HuH-7 (cell line): ENCODE measurements around the gene OSM.

Experiments
- DNase-seq: peaks from one replicate; pipeline ENCODE4 v3.0.0; 2011; ENCODE audit warnings: low spot score

OSM gene

DNA sequence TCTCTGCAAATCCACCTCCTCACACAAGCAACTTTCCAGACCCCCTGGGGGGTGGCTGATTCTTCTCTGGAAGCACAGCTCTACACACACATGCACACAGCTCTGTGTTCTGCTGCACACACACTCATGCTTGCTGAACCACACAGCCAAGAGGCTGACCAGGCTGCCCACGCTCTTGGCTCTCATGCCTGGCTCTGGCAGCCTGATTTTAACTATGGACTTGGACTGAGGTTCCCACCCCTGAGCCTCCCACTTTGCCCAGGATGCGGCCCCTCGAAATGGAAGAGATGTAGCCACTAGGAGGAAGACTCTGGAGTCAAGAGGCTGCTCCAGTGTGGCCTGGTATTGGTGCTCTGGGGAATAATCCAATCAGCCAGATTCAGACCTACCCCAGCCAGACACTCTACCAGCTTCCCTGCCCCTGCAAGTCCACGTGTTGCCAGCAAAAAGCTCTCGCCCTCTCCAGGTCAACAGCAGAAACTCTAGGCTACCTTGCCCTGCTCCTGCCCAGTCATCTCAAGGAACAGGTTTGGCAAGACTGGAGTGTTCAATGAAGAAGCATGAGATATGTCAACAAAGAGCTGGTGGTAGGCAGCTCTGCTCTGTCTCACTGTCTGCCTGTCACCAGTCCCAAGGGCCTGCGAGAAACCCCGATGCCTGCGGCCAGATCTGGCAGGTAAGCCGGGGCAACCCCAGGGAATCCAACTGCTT lies 31.5 kb upstream of the OSM start:
- no peak for DNase-seq

DNA sequence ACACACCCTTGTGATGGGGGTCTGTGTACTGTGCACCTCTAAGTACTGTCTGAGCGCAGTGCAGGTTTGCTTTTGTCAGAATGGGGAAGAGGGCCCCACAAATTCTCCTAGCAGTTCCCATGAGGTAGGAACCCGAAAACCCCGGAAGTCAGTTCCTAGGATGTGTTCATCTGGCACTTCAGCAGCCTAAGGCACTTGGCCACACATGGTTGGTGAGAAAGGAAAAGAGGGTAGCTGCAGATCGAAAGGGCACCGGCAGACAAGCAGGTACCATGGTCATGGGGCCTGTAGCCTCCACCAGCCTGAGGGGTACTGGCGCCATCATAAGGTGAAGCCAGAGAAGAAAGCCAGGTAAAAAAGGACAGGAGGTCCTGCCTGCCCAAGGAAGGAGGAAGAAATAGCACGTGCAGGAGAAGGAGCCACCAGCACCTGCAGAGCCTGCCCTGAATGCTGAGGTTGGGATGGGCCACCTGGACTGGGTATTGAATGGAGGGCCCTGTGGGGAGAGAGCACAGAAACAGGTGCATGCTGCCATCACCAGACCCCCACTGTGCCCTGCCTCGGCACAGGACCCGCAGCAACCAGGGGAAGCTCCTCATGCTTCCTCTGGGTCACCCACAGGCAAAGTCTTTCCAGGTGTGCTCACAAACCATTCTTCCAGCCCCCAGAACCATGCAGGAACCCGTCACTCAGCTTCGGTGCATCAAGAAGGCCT lies 30.8 kb upstream of the OSM start:
- no peak for DNase-seq

DNA sequence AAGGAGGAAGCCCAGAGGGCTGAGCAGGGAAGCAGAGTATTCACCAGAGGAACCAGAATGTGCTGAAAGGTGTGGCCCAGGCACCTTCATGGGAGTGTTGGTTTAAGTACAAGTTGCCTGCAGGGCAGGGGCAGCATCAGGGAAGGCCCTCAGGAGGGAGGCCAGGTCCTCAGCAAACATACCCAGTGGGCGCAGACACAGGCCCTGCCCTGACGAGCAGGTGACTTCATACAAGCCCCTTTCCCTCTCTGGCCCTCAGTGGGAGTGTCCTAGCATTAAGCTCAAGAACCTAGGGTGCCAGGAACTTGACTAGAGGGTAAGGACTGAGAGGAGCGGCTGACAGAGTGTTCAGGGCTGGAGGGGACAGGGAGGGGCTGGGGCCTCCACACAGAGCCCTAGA lies 30.2 kb upstream of the OSM start:
- no peak for DNase-seq

DNA sequence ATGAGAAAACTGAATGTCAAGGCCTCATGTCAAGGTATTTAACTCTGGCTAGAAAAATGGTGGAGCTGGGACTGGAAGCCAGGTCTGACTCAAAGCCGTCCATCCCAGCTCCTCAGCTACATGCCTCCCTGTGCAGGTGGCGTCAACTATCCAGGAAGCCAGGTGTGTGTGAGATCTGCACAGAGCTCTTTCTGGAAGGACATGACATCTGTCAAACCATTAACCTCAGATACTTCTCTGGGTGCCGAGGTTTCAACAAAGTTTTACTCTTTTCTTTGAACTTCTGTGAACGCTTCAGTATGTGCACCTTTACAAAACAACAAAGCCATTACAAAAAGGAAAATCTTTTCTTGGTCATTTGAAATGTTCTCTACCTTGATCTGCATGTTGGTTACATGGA lies 29.7 kb upstream of the OSM start:
- no peak for DNase-seq

DNA sequence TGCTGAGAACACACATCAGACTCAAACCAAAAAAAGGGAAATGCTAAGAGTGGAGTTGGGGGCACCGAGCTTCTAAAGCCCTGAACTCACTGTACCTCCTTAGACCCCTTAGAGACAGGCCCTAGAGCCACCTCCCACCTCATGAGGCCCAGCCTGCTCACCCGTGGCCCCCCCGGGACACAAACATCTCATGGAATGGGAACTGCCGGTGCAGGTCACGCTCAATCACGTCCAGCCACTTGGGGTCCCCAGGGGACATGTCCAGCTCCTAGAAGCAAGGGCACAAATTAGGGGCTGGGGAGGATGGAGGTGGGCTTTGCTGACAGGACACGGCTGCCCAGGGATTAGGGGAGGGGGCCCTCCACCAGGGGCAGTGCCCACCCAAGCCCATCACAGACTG lies 28.9 kb upstream of the OSM start:
- DNase-seq = no peak

DNA sequence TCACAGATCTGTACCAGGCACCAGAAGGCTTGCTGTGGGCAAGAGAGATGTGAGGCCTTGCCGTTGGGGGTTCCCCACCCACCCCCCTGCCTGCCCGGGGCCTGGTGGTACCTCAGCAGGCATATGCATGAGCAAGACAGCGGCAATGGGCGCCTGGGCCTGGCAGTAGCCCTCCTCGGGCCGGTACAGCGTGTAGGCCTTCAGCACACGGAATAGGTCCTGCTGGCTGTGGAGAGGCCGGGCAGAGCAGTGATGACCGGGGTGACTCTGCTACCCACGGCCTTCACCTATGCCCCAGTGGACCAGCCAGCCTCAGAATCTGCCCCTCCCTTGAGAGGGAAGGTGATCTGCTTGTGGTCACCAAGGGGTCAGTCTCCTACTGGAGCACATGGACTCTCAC lies 28.2 kb upstream of the OSM start:
- no peak for DNase-seq

DNA sequence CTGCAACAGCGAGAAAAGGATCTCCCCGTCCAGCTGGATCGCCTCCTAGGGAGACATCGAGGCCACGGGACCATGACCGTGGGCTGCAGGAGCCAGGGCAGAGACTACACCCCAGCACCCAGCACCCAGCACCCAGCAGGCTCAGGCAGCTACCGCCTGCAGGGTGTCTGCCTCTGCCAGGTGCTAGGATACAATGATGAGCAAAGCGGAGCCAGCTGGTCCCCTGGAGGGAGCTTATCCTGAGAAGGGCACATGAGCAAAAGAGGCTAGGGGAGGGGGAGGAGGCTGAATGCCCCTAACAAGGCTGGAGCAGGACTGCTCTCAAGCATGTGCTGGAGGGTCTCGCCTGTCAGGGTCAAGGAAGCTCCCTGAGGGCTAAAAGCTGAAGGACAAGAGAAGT lies 27.4 kb upstream of the OSM start:
- no peak for DNase-seq

DNA sequence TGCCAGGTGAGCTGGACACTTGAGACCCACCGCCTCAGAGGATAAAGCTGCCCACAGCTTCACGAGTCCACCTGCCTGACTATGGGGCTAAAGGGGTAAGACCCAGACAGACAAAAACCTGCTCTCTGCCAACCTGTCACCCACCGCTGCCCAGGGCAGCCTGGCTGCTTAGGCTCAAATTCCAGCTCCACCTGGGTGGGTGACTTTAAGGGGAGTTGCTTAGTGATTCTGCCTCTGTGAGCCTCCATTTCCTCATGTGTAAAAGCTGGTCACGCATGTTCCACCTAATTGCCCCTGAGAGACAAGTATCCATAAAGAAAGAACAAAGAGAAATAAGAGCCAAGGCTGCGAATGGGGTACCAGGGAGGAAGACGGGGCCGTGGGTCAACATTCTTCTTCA lies 26.4 kb upstream of the OSM start:
- no peak for DNase-seq

DNA sequence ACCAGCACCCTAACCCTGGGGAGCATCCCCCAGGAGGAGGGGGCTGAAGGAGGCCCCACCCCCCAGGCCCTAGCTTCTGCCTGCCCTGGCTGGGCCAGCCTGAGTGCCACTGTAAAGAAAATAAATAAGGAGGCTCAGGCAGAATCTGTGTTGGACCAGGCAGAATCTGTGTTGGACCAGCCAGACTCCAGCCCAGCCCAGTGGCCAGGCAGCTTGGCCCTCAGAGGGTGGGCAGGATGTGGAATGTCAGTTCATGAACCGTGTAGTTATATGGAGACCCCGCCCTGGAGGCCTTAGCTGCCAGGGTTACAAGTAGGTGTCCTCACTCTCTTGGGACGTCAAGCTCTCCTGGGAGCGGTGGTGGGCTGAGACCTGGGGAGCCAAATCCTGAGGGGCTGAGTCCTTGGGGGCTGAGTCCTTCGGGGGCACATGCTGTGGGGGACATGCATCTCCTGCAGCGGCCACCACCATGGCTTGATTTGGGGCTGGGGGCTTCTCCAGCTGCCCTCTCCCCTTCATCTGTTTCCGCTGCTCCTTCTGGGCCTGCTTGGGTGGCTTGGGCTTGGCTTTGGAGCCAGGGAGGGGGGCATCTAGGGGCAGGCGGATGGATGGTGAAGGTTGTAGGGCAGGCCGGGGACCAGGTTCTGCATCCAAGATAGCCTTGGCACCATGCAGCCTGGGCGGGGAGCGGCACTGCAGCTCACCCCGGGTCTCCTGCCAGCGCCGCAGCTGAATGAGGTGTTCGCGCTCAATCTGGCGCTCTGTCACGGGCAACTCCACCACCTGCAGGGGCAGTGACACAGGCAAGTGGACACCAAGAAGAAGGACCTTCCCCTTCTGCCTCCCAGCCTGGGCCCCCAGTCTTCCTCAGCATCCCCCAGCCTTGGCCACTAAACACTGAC lies 25.7 kb upstream of the OSM start:
- no peak for DNase-seq

DNA sequence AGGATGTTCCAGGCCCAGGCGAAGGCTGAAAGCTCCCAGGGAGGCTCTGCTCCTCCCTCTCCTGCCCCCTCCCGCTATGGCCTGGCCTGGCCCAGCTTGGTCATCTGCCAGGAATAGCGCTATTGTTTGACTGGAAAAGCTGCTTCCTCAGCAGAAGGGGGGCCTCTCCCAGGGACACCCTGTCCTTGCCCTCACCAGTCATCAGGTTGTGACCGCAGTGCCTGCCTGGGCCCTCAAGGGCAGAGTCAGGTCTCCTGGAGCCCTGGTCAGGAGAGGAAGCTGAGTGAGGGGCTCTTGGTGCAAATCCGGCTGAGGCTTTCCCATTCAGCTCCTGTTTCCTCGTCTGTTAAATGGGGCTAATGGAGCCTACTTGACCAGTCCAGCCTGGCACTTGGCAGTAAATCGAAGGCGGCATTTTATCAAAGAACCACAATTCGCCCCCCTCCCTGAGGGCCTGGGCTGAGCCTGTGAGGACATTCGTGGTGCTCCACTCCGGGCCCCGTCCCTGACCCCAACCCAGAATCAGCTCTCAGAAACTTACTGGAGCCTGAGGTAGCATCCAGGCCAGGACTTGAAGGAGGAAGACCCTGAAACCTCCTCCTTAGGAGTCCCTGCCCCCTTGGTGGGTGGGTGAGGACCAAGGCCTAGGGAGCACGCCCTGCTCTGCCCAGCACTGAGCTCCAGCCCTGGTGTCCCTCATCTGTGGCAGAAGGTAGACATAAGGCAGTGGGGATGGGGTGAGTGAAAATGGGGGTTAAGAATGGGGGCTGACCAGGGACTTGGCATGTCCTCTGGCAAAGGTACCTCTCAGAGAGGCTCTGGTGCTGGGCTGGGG lies 24.6 kb upstream of the OSM start:
- no peak for DNase-seq

DNA sequence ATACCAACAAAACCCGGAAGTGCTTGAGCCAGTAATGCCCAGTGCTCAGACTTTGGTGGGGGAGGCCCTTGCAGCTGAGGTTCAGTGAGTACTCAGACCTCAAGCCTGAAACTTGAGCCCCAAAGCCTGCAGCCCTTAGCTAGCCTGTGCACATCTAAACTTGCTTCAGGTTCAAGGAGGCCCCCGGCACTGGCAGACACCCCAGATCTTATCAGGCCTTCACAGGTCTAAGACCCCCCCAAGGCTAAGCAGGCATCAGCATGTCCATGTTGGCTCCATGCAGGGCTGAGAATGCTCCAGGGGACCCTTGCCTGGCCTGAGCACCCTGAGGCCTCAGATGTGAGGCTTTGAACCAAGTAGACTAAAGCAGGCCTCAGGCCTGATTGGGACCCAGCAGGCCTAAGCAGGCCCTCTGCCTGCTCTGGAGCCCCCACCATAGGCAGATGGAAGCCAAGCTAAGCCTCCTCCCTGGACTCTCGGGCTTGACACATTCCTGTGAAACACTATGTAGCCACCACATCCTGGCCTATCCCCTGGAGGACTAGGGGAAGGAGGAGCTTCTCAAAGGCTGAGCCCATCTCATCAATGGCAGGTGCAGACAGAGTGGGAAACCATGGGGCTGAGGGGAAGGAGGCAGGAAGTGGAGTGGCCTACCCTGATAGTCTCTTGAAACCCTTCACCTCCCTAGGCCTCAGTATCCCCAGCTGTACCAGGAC lies 23.8 kb upstream of the OSM start:
- DNase-seq = no peak

DNA sequence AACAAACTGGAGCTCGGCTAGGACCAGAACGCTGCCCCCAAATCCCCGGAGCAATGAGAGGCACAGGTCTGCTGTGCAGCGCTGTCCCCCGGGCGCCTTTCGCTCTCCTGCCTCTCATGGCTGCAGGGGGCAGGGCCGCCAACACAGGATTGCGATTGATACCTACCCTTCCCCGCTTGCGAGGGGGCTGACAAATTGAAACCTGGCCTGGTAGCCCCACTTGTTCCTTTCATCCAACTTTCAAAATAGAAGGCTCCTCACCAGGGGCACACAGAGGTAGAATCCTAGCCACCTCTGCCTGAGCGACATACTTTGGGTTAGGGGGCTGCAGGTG lies 23.3 kb upstream of the OSM start:
- no peak for DNase-seq

DNA sequence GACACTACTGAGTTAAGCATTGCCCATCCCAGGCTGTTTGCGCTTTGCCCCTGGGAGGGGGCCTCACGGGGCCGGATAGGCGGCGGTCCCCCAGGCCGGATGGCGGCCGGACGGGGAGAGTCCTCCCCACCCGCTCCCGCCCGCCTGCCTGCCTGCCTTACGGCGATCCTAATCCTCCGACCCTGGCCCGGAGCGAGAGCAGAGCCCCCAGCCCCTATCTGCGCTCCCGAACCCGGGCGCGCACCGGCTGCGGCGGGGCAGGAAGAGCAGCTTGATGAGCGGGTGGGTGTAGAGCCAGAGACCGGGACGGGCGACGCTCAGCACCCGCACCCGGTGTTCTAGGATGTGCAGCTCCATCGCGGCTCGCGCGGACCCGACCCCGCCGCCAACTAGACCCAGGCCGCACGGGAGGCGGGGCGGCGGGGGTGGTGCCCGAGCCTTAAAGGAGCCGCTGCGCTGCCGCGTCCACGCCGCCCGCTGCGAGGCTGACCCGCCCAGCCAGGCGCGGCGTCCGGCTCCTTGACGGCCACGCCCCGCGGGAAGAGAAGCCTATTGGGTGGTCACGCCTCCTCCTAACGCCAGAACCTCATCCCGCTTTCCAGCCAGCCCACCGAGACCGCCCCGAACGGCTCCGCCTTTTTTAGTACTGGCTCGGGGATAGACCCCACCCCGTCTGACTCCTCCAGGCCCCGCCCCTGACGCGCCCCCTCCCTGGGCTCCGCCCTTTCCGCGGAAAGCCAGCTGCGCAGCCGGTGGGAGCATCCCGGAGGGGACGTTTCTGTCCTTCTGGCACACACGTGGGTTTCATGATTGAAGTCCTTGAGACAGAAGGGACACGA lies 22.7 kb upstream of the OSM start, which contains the start of gene CASTOR1:
TSS of gene CASTOR1 (minus strand) at position 365 of the 839 bp plus-strand sequence. CDS start at position 357, 8 bp downstream.
- DNase-seq = peak; percentile 99

DNA sequence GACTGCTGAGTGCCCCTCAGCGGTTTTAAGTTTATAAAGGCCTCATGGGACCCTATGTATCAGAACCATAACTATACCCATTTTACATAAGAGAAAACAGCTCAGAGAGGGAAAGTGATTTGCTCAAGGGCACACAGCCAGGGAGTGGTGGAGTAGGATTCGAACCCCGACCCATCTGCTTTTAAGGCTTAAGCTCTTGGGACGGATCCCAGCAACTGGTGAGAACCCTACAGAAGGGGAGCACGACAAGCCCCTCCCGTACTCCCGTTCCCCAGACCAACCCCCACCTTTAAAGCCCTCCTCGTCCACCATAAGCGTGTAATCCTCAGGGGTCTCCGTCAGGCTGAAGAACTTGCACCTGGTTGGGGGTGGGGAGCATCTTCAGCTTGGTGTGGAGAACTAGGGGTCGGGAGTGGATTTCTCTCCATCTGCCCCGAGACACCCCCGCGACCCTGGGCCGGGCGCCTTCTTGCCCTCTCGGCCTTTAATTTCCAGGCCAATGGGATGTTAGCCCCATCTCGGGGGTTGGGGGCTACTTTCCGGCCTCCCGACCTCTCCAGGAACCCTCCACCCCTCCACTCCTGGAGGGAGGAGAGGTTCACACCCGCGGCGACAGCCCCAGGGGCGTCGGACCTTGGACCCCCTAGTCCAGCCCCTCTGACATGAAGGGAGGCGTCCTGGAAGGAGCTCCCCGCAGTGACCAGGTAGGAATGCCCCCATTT lies 21.9 kb upstream of the OSM start:
- no peak for DNase-seq

DNA sequence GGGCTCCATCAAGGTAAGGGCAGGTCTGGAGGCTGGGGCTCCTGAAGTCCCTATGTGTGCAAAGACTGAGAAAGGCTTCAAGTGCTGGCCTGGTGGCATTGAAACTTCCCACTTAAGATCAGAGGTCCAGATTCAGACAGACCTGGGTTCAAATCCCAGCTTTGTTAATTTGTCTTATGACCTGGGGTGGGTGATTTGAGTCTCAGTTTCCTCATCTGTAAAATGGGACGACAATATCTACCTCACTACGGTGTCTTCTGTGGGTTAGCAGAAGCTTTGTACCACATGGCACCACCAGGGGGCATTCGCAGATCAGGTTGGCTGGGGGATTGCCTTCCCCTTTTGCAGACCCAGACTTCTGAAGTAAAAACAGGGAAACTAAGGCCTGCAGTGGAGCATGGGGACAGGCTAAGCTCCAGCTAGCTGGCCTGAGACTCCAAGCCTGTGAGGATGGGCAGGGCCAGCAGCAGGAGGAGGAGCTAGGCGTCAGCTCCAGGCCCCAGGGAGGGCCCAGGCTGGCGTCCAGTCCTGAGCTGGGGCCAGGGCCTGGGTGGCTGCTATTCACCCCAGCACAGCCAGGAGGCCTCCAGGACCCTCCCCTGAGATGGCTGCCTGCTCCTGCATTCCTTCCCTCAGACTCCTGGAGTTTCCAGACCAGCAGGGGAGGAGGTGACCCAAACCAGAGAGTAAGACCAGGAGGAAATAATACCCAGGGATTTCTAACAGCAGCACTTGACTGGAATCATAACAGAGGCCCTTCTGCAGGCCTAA lies 21.2 kb upstream of the OSM start:
- peak; percentile 96 for DNase-seq

DNA sequence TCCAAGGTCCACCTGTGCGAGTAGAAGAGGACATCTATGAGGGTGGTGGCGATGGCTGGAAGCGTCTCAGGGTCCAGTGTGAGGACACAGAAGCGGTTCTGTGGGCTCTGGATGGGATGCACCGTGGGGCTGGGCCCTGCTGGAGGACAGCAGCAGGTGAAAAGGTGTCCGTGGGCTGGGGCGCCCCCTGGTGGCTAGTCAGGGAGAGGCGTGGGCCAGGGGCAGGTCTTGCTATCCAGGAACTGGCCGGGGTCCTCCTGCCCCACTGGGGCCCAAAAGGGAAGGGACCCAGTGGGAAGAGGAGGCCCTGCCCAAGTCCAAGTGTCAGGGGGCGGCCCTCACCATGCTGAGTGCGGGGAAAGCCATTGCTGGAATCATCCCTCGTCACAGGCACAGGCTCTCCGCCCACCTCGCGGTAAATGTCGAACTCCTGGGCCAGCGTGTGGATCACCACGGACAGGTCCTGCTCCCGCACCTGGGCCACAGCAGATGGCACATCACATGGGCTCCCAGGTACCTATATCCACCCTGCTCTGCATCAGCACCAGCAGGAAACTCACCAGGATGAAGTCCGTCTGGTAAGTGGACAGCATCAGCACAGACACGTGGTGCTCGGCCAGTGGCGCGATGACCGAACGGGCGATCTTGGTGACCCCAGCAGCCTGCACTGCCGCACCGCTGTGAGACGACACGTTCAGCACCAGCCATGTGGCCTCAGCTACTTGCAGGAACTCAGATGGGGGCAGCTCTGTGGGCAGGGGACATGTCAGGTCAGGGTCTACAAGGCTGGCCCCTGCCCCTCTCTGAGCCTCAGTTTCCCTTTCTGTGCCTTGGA lies 20.4 kb upstream of the OSM start:
- peak; percentile 90 for DNase-seq

DNA sequence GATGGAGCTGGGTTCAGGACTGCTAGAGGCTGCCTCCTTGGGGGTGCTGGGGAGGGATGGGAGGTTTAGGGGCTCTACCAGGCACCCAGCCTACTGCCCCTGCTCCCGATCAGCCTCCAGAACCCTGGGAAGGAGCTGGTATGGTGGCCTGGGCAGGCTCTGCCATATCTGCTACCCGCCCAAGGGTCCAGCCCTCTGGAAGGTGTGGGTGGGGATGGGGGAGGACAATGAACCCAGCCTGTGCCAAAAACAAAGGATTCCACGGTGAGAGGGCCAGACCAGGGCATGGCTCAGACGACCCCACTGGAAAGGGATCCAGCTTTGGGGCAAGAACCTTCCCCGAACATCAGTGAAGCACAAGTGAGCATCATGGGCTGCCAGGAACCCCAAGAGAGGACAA lies 19.7 kb upstream of the OSM start:
- DNase-seq = no peak

DNA sequence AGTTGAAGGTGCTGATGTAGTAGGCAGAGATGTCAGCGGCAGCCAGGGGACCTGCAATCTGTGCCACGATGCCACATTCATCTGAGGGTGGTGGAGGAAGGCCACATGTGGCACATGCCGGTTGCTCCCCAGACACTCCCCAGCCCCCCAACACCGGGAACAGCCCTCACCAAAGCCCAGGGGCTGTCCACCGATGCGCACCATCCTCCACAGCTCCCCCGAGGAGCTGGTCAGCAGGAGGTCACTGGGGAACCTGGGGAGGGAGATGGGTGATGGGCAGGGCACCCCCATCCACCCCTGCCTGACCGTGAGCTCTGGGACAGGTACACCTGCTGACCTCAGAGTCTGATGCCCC lies 19.2 kb upstream of the OSM start:
- DNase-seq = no peak
